ENCODE data around the gene MEIS2.

Gene MEIS2

DNA sequence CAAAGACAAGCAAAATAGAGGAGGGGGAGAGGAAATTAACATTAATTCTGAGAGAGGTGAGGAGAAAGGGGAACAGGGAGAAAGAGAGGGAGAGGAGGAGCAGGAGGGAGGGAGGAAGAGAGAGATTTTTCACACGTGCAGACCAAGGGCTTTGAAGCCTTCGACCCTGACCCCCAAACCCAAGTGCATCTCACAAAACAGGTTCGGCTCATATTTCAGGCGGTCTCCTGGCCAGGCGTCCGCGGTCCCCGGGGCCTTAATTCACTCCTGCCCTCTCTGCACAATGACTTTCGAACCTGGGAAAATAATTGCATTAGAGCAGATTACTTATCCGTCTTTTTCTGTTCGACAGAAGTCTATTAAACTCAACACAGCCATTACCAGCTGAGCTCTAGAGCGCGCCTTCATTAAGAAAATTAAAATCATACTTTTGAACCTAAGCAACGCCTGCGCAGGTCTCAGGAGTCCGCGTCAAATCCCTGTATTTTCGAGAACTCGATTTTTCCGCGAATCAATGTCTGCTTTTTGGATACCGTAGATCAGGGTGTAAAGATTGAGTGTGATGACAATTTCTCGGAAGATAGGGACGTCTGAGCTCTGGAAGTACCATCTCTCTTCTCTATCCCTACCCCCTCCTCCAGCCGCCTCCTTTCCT lies 220.7 kb downstream of the MEIS2 start:
- DNase-seq (ENCODE audit: low read depth, low spot score): peak; percentile 33

DNA sequence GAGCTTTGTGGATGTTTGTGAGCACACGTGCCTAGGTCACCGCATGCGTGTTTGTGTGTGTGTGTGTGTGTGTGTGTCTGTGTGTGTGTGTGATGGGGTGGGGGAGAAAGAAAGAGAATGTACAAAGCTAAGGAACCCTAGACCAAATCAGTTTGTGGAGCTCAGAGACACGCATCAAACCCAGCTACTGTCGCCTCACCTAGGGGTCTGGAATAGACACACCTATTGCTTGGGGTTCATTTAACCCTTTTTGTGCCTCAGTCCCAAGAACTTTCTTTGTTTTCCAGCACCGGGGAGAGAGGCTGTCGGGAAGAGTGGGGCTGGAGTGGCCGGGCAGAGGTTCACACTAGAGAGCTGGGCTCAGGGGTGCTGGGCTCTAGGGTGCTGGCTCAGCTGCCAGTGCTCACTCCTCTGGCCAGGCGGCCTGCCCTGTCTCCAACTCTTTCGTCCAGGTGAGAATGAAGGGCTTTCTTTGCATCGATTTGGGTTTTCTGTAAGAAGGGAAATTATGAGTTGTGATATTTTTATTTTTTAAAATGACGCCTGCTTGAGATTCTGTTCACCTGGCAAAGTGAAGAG lies 221.6 kb downstream of the MEIS2 start:
- DNase-seq (ENCODE audit: low read depth, low spot score): peak; percentile 28

DNA sequence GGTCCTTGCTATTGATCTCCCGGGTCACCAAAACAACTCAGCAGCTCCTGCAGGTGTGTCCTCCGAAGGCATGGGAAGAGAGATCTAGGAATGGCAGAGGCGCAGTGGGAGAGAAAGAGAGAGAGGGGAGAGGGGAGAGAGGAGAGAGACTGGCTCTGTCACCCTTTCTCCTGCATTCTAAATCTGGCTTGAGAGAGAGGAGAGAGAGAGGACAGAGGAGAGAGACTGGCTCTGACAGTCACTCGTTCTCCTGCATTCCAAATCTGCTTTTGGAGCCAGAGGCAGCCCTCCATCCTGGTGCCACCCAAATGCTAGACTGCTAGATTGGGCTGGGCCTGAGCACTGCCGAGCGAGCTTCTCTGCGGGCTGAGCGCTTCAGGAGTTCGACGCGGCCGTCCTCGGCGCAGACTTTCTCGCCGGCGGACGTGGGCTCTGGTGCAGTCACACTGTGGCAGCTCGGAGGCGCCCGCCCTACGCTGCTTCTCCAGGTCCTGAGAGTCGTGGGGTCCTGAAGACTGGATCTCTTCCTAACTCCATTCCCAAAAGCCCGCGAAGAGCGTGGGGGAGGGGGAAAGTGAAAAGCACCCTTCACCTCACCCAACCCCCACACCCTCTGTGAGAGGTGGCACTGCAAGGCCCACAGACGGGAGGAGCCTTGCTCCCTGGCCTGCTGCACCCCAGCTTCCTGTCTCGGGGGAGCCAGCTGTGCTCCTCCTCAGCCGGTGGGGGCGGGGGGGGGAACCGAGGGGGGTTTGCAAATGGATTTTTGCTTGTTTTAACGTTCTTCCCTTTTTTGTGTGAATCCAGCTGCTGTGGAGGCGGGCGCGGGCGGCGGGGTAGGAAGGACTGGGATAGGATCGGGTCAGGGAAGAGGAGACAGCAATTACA lies 222.3 kb downstream of the MEIS2 start:
- DNase-seq (ENCODE audit: low read depth, low spot score): peak; percentile 56

DNA sequence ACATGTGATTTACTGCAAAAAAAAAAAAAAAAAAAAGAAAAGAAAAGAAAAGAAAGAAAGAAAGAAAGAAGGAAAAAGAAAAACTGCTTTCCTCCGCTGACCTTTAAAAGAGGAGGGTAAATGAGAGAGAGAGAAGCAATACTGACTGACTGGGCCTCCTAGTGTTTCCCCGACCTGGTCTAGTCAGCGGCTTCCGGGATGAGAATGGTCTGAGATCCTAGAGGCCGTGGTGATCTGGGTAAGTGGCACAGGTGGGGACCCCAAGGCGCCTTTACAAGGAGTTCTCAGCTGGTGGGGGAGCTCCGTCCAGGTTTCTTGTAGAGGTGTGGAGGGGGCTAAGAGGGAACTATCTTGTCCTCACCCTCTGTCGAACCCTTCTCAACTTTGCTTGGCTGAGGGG lies 223.1 kb downstream of the MEIS2 start:
- peak; percentile 23 for DNase-seq (ENCODE audit: low read depth, low spot score)

DNA sequence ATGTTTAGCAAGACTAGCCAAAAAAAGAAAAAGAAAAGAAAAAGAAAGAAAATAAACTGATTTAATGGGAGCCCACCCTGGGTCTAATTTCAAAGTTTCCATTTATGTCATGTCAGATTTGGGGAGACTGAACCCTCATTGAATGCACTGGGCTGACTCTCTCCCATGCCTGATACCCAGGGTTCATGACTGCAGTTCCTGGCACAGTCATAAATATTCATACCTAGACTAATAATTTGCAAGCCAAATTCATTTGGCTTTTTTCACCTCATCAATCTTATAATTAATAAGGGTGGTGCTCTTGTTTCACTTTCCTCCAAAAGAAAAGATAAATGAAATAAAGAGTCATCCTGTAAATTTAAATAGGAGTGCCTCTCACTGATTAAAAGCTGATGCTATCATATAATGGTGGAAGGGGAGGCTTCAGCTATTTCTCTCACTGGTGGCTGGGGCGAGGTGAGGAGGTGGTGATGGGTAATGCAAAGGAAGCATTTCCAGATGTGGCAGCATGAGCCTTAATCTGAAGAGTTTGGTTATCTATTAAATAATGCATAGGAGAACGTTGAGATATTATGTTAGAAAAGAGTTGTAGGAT lies 224.5 kb downstream of the MEIS2 start:
- no peak for DNase-seq (ENCODE audit: low read depth, low spot score)

DNA sequence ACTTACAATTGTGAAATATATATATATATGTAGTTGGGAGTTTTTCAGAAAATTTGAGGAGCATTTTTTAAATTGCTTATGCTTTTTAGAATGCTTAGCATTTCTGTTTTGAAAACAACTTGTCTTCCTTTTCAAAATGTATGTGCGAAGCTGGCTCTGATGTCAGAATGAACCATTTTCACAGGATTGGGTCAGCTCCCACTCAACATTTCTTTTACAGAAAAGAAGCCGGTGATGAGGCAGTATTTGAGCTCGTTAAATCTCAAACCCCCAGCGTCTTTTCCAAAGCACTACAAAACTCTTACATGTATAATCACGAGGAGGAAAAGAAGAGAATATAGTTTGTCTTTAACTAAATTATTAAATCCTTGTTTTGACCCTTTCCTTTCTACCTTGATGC lies 225.4 kb downstream of the MEIS2 start:
- DNase-seq (ENCODE audit: low read depth, low spot score): no peak

GRCh38 chr15:36867436-36867835 lies 232.9 kb downstream of the MEIS2 start:
- DNase-seq (ENCODE audit: low read depth, low spot score): no peak

GRCh38 chr15:36866896-36867295 lies 233.5 kb downstream of the MEIS2 start:
- DNase-seq (ENCODE audit: low read depth, low spot score): no peak

GRCh38 chr15:36863570-36863969 lies 236.8 kb downstream of the MEIS2 start:
- DNase-seq (ENCODE audit: low read depth, low spot score): no peak

- no peak for DNase-seq (ENCODE audit: low read depth, low spot score)
Observed at GRCh38 chr15:36860792-36861191, 239.6 kb downstream of the MEIS2 start.

DNA sequence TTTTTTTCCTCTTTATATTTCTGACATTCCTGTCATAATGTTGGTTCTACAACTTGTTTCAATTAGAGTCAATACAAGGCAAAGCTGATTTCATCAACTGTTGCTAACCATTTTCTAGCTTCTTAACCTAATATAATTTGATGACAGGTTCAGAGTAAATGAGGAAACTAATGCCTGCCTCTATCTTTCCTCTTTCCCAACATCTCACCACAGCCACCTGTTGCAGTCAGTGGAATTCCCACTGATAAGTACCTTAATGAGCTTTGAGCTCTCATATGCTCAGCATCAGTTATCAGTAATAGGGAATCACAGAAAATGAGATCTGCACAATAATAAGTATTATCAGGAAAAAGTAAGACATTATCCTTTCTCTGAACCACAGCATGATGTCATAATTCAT lies 241.9 kb downstream of the MEIS2 start:
- DNase-seq (ENCODE audit: low read depth, low spot score): no peak

DNA sequence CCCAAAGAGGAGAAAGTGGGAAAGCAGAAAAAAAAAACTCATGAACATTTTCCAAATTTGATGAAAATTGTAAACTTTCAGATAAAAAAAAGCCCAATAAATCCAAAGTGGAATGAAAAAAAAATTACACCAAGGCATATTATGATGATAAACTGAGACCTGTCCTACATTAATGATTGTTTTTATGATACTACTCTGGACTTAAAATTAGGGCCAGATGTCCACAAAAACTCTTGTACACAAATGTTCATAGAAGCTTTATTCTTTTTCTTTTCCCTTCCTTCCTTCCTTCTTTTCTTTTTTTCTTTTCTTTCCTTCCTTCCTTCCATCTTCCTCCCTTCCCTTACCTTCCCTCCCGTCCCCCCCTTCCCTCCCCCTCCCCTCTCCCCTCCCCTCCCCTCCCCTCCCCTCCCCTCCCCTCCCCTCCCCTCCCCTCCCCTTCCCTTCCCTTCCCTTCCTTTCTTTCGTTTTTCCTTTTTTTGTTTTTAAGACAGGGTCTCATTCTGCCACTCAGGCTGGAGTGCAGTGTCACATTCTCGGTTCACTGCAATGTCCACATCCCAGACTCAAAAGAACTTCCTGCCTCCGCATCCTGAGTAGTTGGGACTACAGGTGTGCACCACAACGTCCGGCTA lies 243.9 kb downstream of the MEIS2 start:
- DNase-seq (ENCODE audit: low read depth, low spot score): no peak

GRCh38 chr15:36850864-36851263 lies 249.5 kb downstream of the MEIS2 start:
- no peak for DNase-seq (ENCODE audit: low read depth, low spot score)

- no peak for DNase-seq (ENCODE audit: low read depth, low spot score)
Observed at GRCh38 chr15:36845270-36845669, 255.1 kb downstream of the MEIS2 start.

DNA sequence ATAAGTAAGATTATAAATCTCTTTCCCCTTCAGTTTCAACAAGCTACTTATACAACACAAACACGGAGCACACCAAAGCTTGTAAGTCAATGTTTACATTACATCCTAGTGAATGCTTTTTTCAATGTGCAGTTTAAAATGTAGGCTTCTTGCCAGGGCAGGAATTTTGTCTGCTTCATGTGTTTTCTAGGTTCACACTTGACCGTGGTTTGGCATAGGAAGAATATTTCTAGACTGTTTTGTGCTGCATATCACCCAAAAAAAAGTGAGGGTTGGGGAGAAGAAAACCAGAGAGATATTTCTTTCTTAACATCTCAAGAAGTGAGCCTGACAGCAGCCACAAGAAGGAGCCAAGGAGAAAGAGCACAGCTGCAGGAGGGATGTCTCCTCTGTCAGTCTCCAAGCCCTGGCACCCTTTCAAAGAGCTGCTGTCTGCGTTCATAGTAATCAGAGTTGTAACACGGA lies 255.8 kb downstream of the MEIS2 start:
- DNase-seq (ENCODE audit: low read depth, low spot score): no peak

GRCh38 chr15:36843822-36844221 lies 256.5 kb downstream of the MEIS2 start:
- no peak for DNase-seq (ENCODE audit: low read depth, low spot score)

GRCh38 chr15:36841193-36841592 lies 259.2 kb downstream of the MEIS2 start:
- no peak for DNase-seq (ENCODE audit: low read depth, low spot score)

Data from ELF-1 (cell line).